Karpas-422 (cell line): ENCODE data around the gene MED12L. TPM values are rescaled to one million over a fixed set of nuclear protein-coding genes. Genes with fewer than 3 reads are reported as not detected.

Experiments used
- DNase-seq: peaks from one replicate; pipeline ENCODE4 v3.0.0-alpha.2; 2015
- H2AFZ ChIP-seq: fragments of 200-600 bp; sonication (generic); 2 replicates; pipeline ENCODE4 v1.6.1; 2014; ENCODE audit warnings: antibody characterized with exemption, low read length, mixed read lengths
- H3K27ac ChIP-seq: fragments of 200-600 bp; sonication (generic); 2 replicates; pipeline ENCODE4 v1.5.1; 2014; ENCODE audit warnings: mild to moderate bottlenecking, low read length, moderate library complexity
- H3K27me3 ChIP-seq: fragments of 200-600 bp; sonication (generic); 2 replicates; pipeline ENCODE4 v1.6.1; 2014; ENCODE audit warnings: low read length, mixed read lengths
- H3K36me3 ChIP-seq: fragments of 200-600 bp; sonication (generic); 2 replicates; pipeline ENCODE4 v1.6.1; 2014; ENCODE audit warnings: low read length, mixed read lengths; ENCODE audit not compliant: insufficient read depth
- H3K4me1 ChIP-seq: fragments of 200-600 bp; sonication (generic); 2 replicates; pipeline ENCODE4 v1.6.1; 2014; ENCODE audit warnings: mild to moderate bottlenecking, low read length, mixed read lengths
- H3K4me2 ChIP-seq: fragments of 200-600 bp; sonication (generic); 2 replicates; pipeline ENCODE4 v1.6.1; 2014; ENCODE audit warnings: low read length, low read depth, mild to moderate bottlenecking; ENCODE audit not compliant: poor library complexity, severe bottlenecking
- H3K4me3 ChIP-seq: fragments of 200-600 bp; sonication (generic); 2 replicates; pipeline ENCODE4 v1.5.1; 2014; ENCODE audit warnings: mild to moderate bottlenecking, antibody characterized with exemption, low read length, mixed read lengths
- H3K79me2 ChIP-seq: fragments of 200-600 bp; sonication (generic); 2 replicates; pipeline ENCODE4 v1.6.1; 2014; ENCODE audit warnings: mild to moderate bottlenecking, low read length, mixed read lengths
- H3K9ac ChIP-seq: fragments of 200-600 bp; sonication (generic); 2 replicates; pipeline ENCODE4 v1.6.0; 2014; ENCODE audit warnings: low read length
- H3K9me2 ChIP-seq: fragments of 200-600 bp; sonication (generic), shearing (Covaris generic); replicated peaks from 2 replicates; pipeline ENCODE4 v1.6.0; 2014; ENCODE audit warnings: mild to moderate bottlenecking, low read length, moderate library complexity; ENCODE audit not compliant: insufficient read depth
- H3K9me3 ChIP-seq: fragments of 300-700, 200-600 bp; sonication (generic); 2 replicates; pipeline ENCODE4 v1.6.1; 2014; ENCODE audit warnings: low read length, mixed read lengths
- H4K20me1 ChIP-seq: fragments of 200-600 bp; sonication (generic); 2 replicates; pipeline ENCODE4 v1.6.1; 2014; ENCODE audit warnings: mild to moderate bottlenecking, antibody characterized with exemption, low read length, low read depth; ENCODE audit not compliant: insufficient read depth
- total RNA-seq: library from RNA; depleted of rRNA; stranded (reverse); fragments of >200 nt; shearing (Covaris generic); gene quantifications from 2 replicates; pipeline ENCODE4 v1.2.3, GENCODE V29; 2014; ENCODE audit warnings: low replicate concordance

The MED12L gene
- total RNA-seq, 1 experiment from 2014 or later, result 2.4 TPM

- no peaks in the 10 kb centered on the region for H3K36me3 ChIP-seq
- no peaks in the 10 kb centered on the region for H3K4me1 ChIP-seq
- H3K4me3 ChIP-seq, result no peak overlapping the region
- H3K79me2 ChIP-seq, result no peaks in the 10 kb centered on the region
- H3K27ac ChIP-seq, result no peak overlapping the region
- H3K9ac ChIP-seq, result no peak overlapping the region
- no peaks in the 10 kb centered on the region for H3K9me3 ChIP-seq
- no peak overlapping the region for H3K4me2 ChIP-seq
- H4K20me1 ChIP-seq, result no peaks in the 10 kb centered on the region
- no peak for DNase-seq
- no peak overlapping the region for H2AFZ ChIP-seq
- H3K27me3 ChIP-seq, result no peaks in the 10 kb centered on the region
- H3K9me2 ChIP-seq, result no peaks in the 10 kb centered on the region
Observed at GRCh38 chr3:151100076-151100475, 14.6 kb downstream of the MED12L start.

- Histone ChIP-seq H3K9ac (no peak overlapping the region), H3K27ac (no peak overlapping the region), H3K36me3 (no peaks in the 10 kb centered on the region), H3K27me3 (no peaks in the 10 kb centered on the region), H3K4me2 (no peak overlapping the region), H2AFZ (no peak overlapping the region), H3K9me3 (no peaks in the 10 kb centered on the region), H3K4me3 (no peak overlapping the region), H3K9me2 (no peaks in the 10 kb centered on the region), H3K79me2 (no peaks in the 10 kb centered on the region), H4K20me1 (no peaks in the 10 kb centered on the region), H3K4me1 (no peaks in the 10 kb centered on the region)
- no peak for DNase-seq
Observed at GRCh38 chr3:151101270-151101969, 16.0 kb downstream of the MED12L start.

GRCh38 chr3:151106311-151106710, 20.8 kb downstream of the MED12L start:
- no peaks in the 10 kb centered on the region for H3K36me3 ChIP-seq
- H3K9me3 ChIP-seq, result no peaks in the 10 kb centered on the region
- H3K9me2 ChIP-seq, result no peaks in the 10 kb centered on the region
- H3K79me2 ChIP-seq, result no peaks in the 10 kb centered on the region
- H3K4me3 ChIP-seq, result no peak overlapping the region
- no peak for DNase-seq
- no peak overlapping the region for H2AFZ ChIP-seq
- no peak overlapping the region for H3K9ac ChIP-seq
- no peaks in the 10 kb centered on the region for H3K4me1 ChIP-seq
- H3K4me2 ChIP-seq, result no peak overlapping the region
- no peaks in the 10 kb centered on the region for H3K27me3 ChIP-seq
- H4K20me1 ChIP-seq, result no peaks in the 10 kb centered on the region
- no peak overlapping the region for H3K27ac ChIP-seq

- H3K9me3 ChIP-seq, result no peaks in the 10 kb centered on the region
- no peak overlapping the region for H3K27ac ChIP-seq
- no peaks in the 10 kb centered on the region for H3K9me2 ChIP-seq
- no peak overlapping the region for H2AFZ ChIP-seq
- DNase-seq, result no peak
- no peaks in the 10 kb centered on the region for H3K4me1 ChIP-seq
- no peaks in the 10 kb centered on the region for H3K36me3 ChIP-seq
- no peaks in the 10 kb centered on the region for H4K20me1 ChIP-seq
- H3K9ac ChIP-seq, result no peak overlapping the region
- no peaks in the 10 kb centered on the region for H3K27me3 ChIP-seq
- H3K4me2 ChIP-seq, result no peak overlapping the region
- H3K79me2 ChIP-seq, result no peaks in the 10 kb centered on the region
- no peak overlapping the region for H3K4me3 ChIP-seq
Observed at GRCh38 chr3:151107177-151107576, 21.7 kb downstream of the MED12L start.

GRCh38 chr3:151107701-151108100, 22.2 kb downstream of the MED12L start:
- Histone ChIP-seq H3K9ac (no peak overlapping the region), H3K27ac (no peak overlapping the region), H3K27me3 (no peaks in the 10 kb centered on the region), H2AFZ (no peak overlapping the region), H3K9me2 (no peaks in the 10 kb centered on the region), H3K4me3 (no peak overlapping the region), H3K36me3 (no peaks in the 10 kb centered on the region), H3K4me1 (no peaks in the 10 kb centered on the region), H3K4me2 (no peak overlapping the region), H3K9me3 (no peaks in the 10 kb centered on the region), H4K20me1 (no peaks in the 10 kb centered on the region), H3K79me2 (no peaks in the 10 kb centered on the region)
- no peak for DNase-seq

GRCh38 chr3:151109286-151109800, 23.9 kb downstream of the MED12L start:
- H3K27me3 ChIP-seq, result no peaks in the 10 kb centered on the region
- no peak overlapping the region for H3K4me3 ChIP-seq
- H2AFZ ChIP-seq, result no peak overlapping the region
- no peak for DNase-seq
- no peaks in the 10 kb centered on the region for H3K36me3 ChIP-seq
- no peaks in the 10 kb centered on the region for H3K9me2 ChIP-seq
- no peak overlapping the region for H3K9ac ChIP-seq
- no peaks in the 10 kb centered on the region for H3K9me3 ChIP-seq
- no peaks in the 10 kb centered on the region for H4K20me1 ChIP-seq
- no peaks in the 10 kb centered on the region for H3K4me1 ChIP-seq
- no peak overlapping the region for H3K27ac ChIP-seq
- H3K4me2 ChIP-seq, result no peak overlapping the region
- H3K79me2 ChIP-seq, result no peaks in the 10 kb centered on the region

GRCh38 chr3:151112731-151113130, 27.3 kb downstream of the MED12L start:
- Histone ChIP-seq H3K9ac (no peak overlapping the region), H3K4me2 (no peak overlapping the region), H3K27ac (no peak overlapping the region), H3K27me3 (no peaks in the 10 kb centered on the region), H3K9me2 (no peaks in the 10 kb centered on the region), H3K9me3 (no peaks in the 10 kb centered on the region), H3K79me2 (no peaks in the 10 kb centered on the region), H3K36me3 (no peaks in the 10 kb centered on the region), H4K20me1 (no peaks in the 10 kb centered on the region), H3K4me3 (no peak overlapping the region), H3K4me1 (no peaks in the 10 kb centered on the region), H2AFZ (no peak overlapping the region)
- no peak for DNase-seq

- Histone ChIP-seq H3K9me2 (no peaks in the 10 kb centered on the region), H3K4me3 (no peak overlapping the region), H3K4me1 (no peaks in the 10 kb centered on the region), H3K9me3 (no peaks in the 10 kb centered on the region), H3K27ac (no peak overlapping the region), H4K20me1 (no peaks in the 10 kb centered on the region), H3K9ac (no peak overlapping the region), H3K79me2 (no peaks in the 10 kb centered on the region), H3K4me2 (no peak overlapping the region), H2AFZ (no peak overlapping the region), H3K36me3 (no peaks in the 10 kb centered on the region), H3K27me3 (no peaks in the 10 kb centered on the region)
- DNase-seq, result no peak
Observed at GRCh38 chr3:151113343-151113742, 27.9 kb downstream of the MED12L start.
